Esophagus muscularis mucosa (tissue), 4 donors: Measurements from ENCODE around the gene MORN5.

Experiments used
- CTCF ChIP-seq, 3 experiments: fragments of 200-600 bp in 2 of 3; fragments of 450-650 bp in 1 of 3; sonication (generic) in 2 of 3; IDR thresholded peaks; one replicate each; pipeline ENCODE4 v1.5.1; 2017 to 2019; ENCODE audit warnings: antibody characterized with exemption in 3 of 3, mild to moderate bottlenecking in 2 of 3, moderate library complexity in 1 of 3
- EP300 ChIP-seq: sonication (generic); formaldehyde crosslinking; IDR thresholded peaks from one replicate; pipeline ENCODE4 v1.6.1; 2017; ENCODE audit warnings: antibody characterized with exemption
- POLR2A ChIP-seq: fragments of 450-650 bp; IDR thresholded peaks from one replicate; pipeline ENCODE4 v1.6.1; 2017; ENCODE audit warnings: antibody characterized with exemption, moderate library complexity, mild to moderate bottlenecking, low read depth
- POLR2AphosphoS5 ChIP-seq, 2 donors: sonication (generic); formaldehyde crosslinking; IDR thresholded peaks; one replicate each; pipeline ENCODE4 v1.6.1; 2017; ENCODE audit warnings: antibody characterized with exemption in 2 of 2

GRCh38 chr9:122124528-122124927 is 35.2 kb upstream of the MORN5 start:
- TF ChIP-seq CTCF (IDR thresholded peaks at IDR 0.05) (no peak), POLR2AphosphoS5 (IDR thresholded peaks at IDR 0.05) (no peak), EP300 (no peak), POLR2A (no peak)
